ENCODE results near the gene TMEM151A. TPM values are rescaled to one million over a fixed set of nuclear protein-coding genes. Genes with fewer than 3 reads are reported as not detected.

The TMEM151A gene
- total RNA-seq, 4 donors from 2014 or later = 0.20 to 1.1 (median 0.22) TPM; not detected in 1

GRCh38 chr11:66286699-66287098 is 5.0 kb upstream of the TMEM151A start:
- no peaks in the 10 kb centered on the region for H3K9me3 ChIP-seq
- no peak for DNase-seq
- WGBS, 2 donors = 91 to 96% methylated on average over 3 to 4 of the region's 5 CpGs
- H3K27ac ChIP-seq = no peak overlapping the region
- no peak overlapping the region for H3K4me3 ChIP-seq (replicated peaks in 1 of 3)
- peaks cover 0 to 6% of the 10 kb centered on the region in 2 donors for H3K36me3 ChIP-seq
- H3K27me3 ChIP-seq = no peaks in the 10 kb centered on the region
- H3K4me1 ChIP-seq = peaks cover 19% of the 10 kb centered on the region in 2 donors
- intact Hi-C loops (cut with DNase I) = loop anchor here (5.0 kb wide), 1 partner anchor 136 kb away; the partner anchor contains the start of gene NPAS4
- TF ChIP-seq POLR2A (IDR thresholded peaks at IDR 0.05) (no peak), CTCF (IDR thresholded peaks at IDR 0.05) (no peak)

GRCh38 chr11:66287211-66287888 is 4.3 kb upstream of the TMEM151A start:
- 70 to 82% methylated on average over 9 to 10 of the region's 10 CpGs for WGBS, 2 donors
- intact Hi-C loops (cut with DNase I) = loop anchor here (5.0 kb wide), 1 partner anchor 135 kb away; the partner anchor contains the start of gene NPAS4
- no peak for TF ChIP-seq POLR2A (IDR thresholded peaks at IDR 0.05)
- no peak for TF ChIP-seq CTCF (IDR thresholded peaks at IDR 0.05)
- peaks cover 22 to 25% of the 10 kb centered on the region in 2 donors for H3K4me1 ChIP-seq
- no peak for DNase-seq
- H3K36me3 ChIP-seq = peaks cover 0 to 6% of the 10 kb centered on the region in 2 donors
- H3K4me3 ChIP-seq (replicated peaks in 1 of 3) = no peak overlapping the region
- peaks cover 4% of the 10 kb centered on the region for H3K27me3 ChIP-seq
- no peaks in the 10 kb centered on the region for H3K9me3 ChIP-seq
- H3K27ac ChIP-seq = no peak overlapping the region

GRCh38 chr11:66287889-66288670 is 3.6 kb upstream of the TMEM151A start:
- Histone ChIP-seq H3K27me3 (peaks cover 4% of the 10 kb centered on the region), H3K4me3 (replicated peaks in 1 of 3) (peak overlapping the region; percentile 70 to 93 (median 71)), H3K9me3 (no peaks in the 10 kb centered on the region), H3K4me1 (peaks cover 22% of the 10 kb centered on the region in 2 donors), H3K27ac (peak overlapping the region in 2 of 3 donors; percentile 55 to 88), H3K36me3 (peaks cover 0 to 6% of the 10 kb centered on the region in 2 donors)
- intact Hi-C loops (cut with DNase I) = loop anchor here (5.0 kb wide), 1 partner anchor 134 kb away; the partner anchor contains the start of gene NPAS4
- TF ChIP-seq CTCF (IDR thresholded peaks at IDR 0.05) = no peak
- no peak for DNase-seq
- 35 to 39% methylated on average over 14 to 16 of the region's 20 CpGs for WGBS, 2 donors

- Histone ChIP-seq H3K4me1 (peaks cover 22% of the 10 kb centered on the region in 2 donors), H3K9me3 (no peaks in the 10 kb centered on the region), H3K27me3 (peaks cover 4% of the 10 kb centered on the region), H3K27ac (peak within 1 kb of the TSS; percentile 74 to 88 (median 74)), H3K4me3 (replicated peaks in 1 of 3) (peak within 1 kb of the TSS; percentile 70 to 93 (median 71)), H3K36me3 (peaks cover 0 to 6% of the 10 kb centered on the region in 2 donors)
- 0 to 1% methylated on average over 22 to 43 of the region's 87 CpGs for WGBS, 2 donors
- intact Hi-C loops (cut with DNase I) = loop anchor here (5.0 kb wide), 1 partner anchor 133 kb away; the partner anchor contains the start of gene NPAS4
- DNase-seq = peak; percentile 99
- TF ChIP-seq POLR2A (IDR thresholded peaks at IDR 0.05) (peak in 1 of 2 donors; percentile 94), CTCF (IDR thresholded peaks at IDR 0.05) (no peak)
These were observed 2.8 kb upstream of the TMEM151A start, which contains the start of gene YIF1A for GRCh38 chr11:66288671-66289547. TSS of gene YIF1A (minus strand) at chr11:66289143. CDS start at chr11:66288985, 158 bp downstream.
